Measurements from ENCODE around the gene KCNK2. TPM values are rescaled to one million over a fixed set of nuclear protein-coding genes. Genes with fewer than 3 reads are reported as not detected.

The KCNK2 gene
- total RNA-seq, 1 experiment from 2014 or later: 0.44 TPM

DNA sequence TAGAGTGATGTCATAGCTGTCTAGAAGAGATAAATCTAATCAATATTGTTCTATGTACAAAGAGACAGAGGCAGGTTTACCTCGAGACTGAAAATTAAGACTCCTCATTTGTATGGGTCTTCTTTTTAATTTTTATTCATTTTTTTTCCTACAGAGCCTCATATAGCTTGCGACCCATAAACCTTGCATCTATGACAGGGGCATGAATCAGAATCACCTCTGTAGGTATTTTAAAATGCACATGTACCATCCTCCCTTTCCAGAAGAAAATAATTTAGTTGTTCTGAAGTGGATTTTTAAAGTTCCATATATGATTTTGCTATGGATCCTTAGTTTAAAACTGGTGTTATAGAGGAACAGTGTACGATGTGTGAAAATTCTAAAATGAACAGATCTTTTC lies 64.5 kb downstream of the KCNK2 start:
- Mint-ChIP-seq H3K27ac (no peak overlapping the region), H3K27me3 (ENCODE audit: low read depth) (no peaks in the 10 kb centered on the region), H3K9me3 (peaks cover 0 to 2% of the 10 kb centered on the region in 2 experiments; a peak in 2 of 5 replicates), H3K4me3 (no peak overlapping the region), H3K4me1 (peaks cover 3% of the 10 kb centered on the region in 2 experiments), H3K36me3 (ENCODE audit: insufficient read depth in 1 of 3, low read depth in 3 of 3) (peaks cover 0 to 2% (median 0%) of the 10 kb centered on the region in 3 experiments; a peak in 2 of 7 replicates)
- Histone ChIP-seq H2AFZ (ENCODE audit: low read length) (no peak overlapping the region), H4K91ac (ENCODE audit: insufficient read length, low read depth, low read length) (no peak overlapping the region), H3K56ac (ENCODE audit: insufficient read length, low read depth, low read length) (no peak overlapping the region), H3K4me2 (ENCODE audit: insufficient read depth, insufficient read length, low read length) (no peak overlapping the region), H3K9me3 (ENCODE audit: control insufficient read depth, low read depth, low read length) (no peaks in the 10 kb centered on the region), H3K27me3 (ENCODE audit: insufficient read depth, low read length) (no peaks in the 10 kb centered on the region), H3K23ac (ENCODE audit: insufficient read length, low read depth, low read length) (no peak overlapping the region), H3K4ac (ENCODE audit: low read depth, low read length) (no peak overlapping the region), H3K4me1 (ENCODE audit: insufficient read depth, low read length) (no peaks in the 10 kb centered on the region), H2BK5ac (ENCODE audit: insufficient read length, low read length) (no peak overlapping the region), H3K79me1 (ENCODE audit: insufficient read depth, low read depth, low read length, poor library complexity, severe bottlenecking) (no peaks in the 10 kb centered on the region), H2BK120ac (ENCODE audit: low read depth, low read length, poor library complexity, severe bottlenecking) (no peak overlapping the region), H4K5ac (ENCODE audit: insufficient read length, low read depth, low read length) (no peak overlapping the region), H4K8ac (replicated peaks; ENCODE audit: insufficient read length, low read depth, low read length) (no peak overlapping the region), H3K9ac (ENCODE audit: extremely low read depth, insufficient read length, low read length) (no peak overlapping the region), H3K14ac (ENCODE audit: insufficient read depth, low read length) (no peak overlapping the region), H2BK12ac (ENCODE audit: insufficient read length, low read depth, low read length) (no peak overlapping the region), H2BK20ac (ENCODE audit: low read depth, low read length, poor library complexity, severe bottlenecking) (no peak overlapping the region), H4K20me1 (ENCODE audit: control insufficient read depth, insufficient read depth, insufficient read length) (no peaks in the 10 kb centered on the region), H3K79me2 (ENCODE audit: insufficient read depth, low read length) (no peaks in the 10 kb centered on the region), H2AK5ac (ENCODE audit: insufficient read length, low read length) (no peak overlapping the region), H3T11ph (ENCODE audit: low read length) (no peak overlapping the region), H3K18ac (ENCODE audit: insufficient read length, low read depth, low read length) (no peak overlapping the region), H3K23me2 (ENCODE audit: insufficient read length, low read depth, low read length, poor library complexity, severe bottlenecking) (no peaks in the 10 kb centered on the region), H2BK15ac (ENCODE audit: low read depth, low read length) (no peak overlapping the region), H3K27ac (ENCODE audit: insufficient read length, low read depth, low read length) (no peak overlapping the region)
- TF ChIP-seq, protein P1, sequence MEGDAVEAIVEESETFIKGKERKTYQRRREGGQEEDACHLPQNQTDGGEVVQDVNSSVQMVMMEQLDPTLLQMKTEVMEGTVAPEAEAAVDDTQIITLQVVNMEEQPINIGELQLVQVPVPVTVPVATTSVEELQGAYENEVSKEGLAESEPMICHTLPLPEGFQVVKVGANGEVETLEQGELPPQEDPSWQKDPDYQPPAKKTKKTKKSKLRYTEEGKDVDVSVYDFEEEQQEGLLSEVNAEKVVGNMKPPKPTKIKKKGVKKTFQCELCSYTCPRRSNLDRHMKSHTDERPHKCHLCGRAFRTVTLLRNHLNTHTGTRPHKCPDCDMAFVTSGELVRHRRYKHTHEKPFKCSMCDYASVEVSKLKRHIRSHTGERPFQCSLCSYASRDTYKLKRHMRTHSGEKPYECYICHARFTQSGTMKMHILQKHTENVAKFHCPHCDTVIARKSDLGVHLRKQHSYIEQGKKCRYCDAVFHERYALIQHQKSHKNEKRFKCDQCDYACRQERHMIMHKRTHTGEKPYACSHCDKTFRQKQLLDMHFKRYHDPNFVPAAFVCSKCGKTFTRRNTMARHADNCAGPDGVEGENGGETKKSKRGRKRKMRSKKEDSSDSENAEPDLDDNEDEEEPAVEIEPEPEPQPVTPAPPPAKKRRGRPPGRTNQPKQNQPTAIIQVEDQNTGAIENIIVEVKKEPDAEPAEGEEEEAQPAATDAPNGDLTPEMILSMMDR (conservative IDR thresholded peaks at IDR 0.05): no peak
- DNase-seq: no peak
- WGBS (ENCODE audit: extremely low coverage, insufficient read length, low lambda C conversion rate): no CpG with 5 or more reads among the region's 3 CpGs
